Glutamatergic neuron (in vitro differentiated cells): Measurements from ENCODE around the gene TMEM150B. TPM values are rescaled to one million over a fixed set of nuclear protein-coding genes. Genes with fewer than 3 reads are reported as not detected.

Experiments used
- DNase-seq: peaks from one replicate; pipeline ENCODE4 v3.0.0; 2022
- H3K27ac Mint-ChIP-seq: one replicate; pipeline ENCODE4 v1.8.0; 2020; ENCODE audit warnings: mild to moderate bottlenecking, mixed read lengths, inconsistent platforms; ENCODE audit not compliant: unreplicated experiment
- H3K27me3 Mint-ChIP-seq: one replicate; pipeline ENCODE4 v1.8.0; 2020; ENCODE audit warnings: mild to moderate bottlenecking, moderate library complexity, mixed read lengths, inconsistent platforms; ENCODE audit not compliant: unreplicated experiment
- H3K36me3 Mint-ChIP-seq: one replicate; pipeline ENCODE4 v1.8.0; 2020; ENCODE audit warnings: mild to moderate bottlenecking, mixed read lengths, inconsistent platforms; ENCODE audit not compliant: unreplicated experiment
- H3K4me1 Mint-ChIP-seq: one replicate; pipeline ENCODE4 v1.8.0; 2020; ENCODE audit warnings: mild to moderate bottlenecking, low read depth, mixed read lengths, inconsistent platforms; ENCODE audit not compliant: unreplicated experiment
- H3K4me3 Mint-ChIP-seq: one replicate; pipeline ENCODE4 v1.8.0; 2020; ENCODE audit warnings: mild to moderate bottlenecking, mixed read lengths, inconsistent platforms; ENCODE audit not compliant: unreplicated experiment
- H3K9me3 Mint-ChIP-seq: one replicate; pipeline ENCODE4 v1.8.0; 2020; ENCODE audit warnings: mild to moderate bottlenecking, moderate library complexity, mixed read lengths, inconsistent platforms; ENCODE audit not compliant: unreplicated experiment
- CTCF ChIP-seq: fragments of 200-600 bp; sonication (generic); IDR thresholded peaks from one replicate; pipeline ENCODE4 v1.5.0; 2021; ENCODE audit not compliant: partially characterized antibody, unreplicated experiment
- total RNA-seq: library from RNA; stranded (reverse); fragmentation: NEBNext Ultra II Directional; extraction: Animal tissue kit (Norgen Biotek cat#: 25700); gene quantifications from one replicate; pipeline ENCODE4 v1.2.1, GENCODE V29; 2021; ENCODE audit not compliant: unreplicated experiment

The TMEM150B gene
- total RNA-seq, 1 donor from 2014 or later: not detected

GRCh38 chr19:55310498-55310897 is 14.6 kb downstream of the TMEM150B start:
- Mint-ChIP-seq H3K27me3 (peaks cover 6% of the 10 kb centered on the region), H3K9me3 (peaks cover 6% of the 10 kb centered on the region), H3K27ac (peak overlapping the region; percentile 78), H3K4me1 (peaks cover 10% of the 10 kb centered on the region), H3K36me3 (peaks cover 13% of the 10 kb centered on the region), H3K4me3 (peak overlapping the region; percentile 28)
- DNase-seq: no peak
- no peak for TF ChIP-seq CTCF

- DNase-seq: no peak
- TF ChIP-seq CTCF: no peak
- H3K36me3 Mint-ChIP-seq: peaks cover 13% of the 10 kb centered on the region
- H3K27me3 Mint-ChIP-seq: peaks cover 9% of the 10 kb centered on the region
- H3K9me3 Mint-ChIP-seq: peaks cover 5% of the 10 kb centered on the region
- peaks cover 10% of the 10 kb centered on the region for H3K4me1 Mint-ChIP-seq
- no peak overlapping the region for H3K4me3 Mint-ChIP-seq
- H3K27ac Mint-ChIP-seq: no peak overlapping the region
These were observed 15.7 kb downstream of the TMEM150B start for GRCh38 chr19:55309448-55309847.

GRCh38 chr19:55308281-55308680 is 16.9 kb downstream of the TMEM150B start:
- Mint-ChIP-seq H3K27me3 (peaks cover 8% of the 10 kb centered on the region), H3K9me3 (peaks cover 1% of the 10 kb centered on the region), H3K36me3 (peaks cover 12% of the 10 kb centered on the region), H3K4me1 (peaks cover 9% of the 10 kb centered on the region), H3K27ac (no peak overlapping the region), H3K4me3 (no peak overlapping the region)
- no peak for DNase-seq
- TF ChIP-seq CTCF: no peak

GRCh38 chr19:55306712-55307111 is 18.4 kb downstream of the TMEM150B start:
- TF ChIP-seq CTCF: no peak
- H3K4me3 Mint-ChIP-seq: no peak overlapping the region
- DNase-seq: no peak
- no peak overlapping the region for H3K27ac Mint-ChIP-seq
- peaks cover 6% of the 10 kb centered on the region for H3K4me1 Mint-ChIP-seq
- H3K9me3 Mint-ChIP-seq: peaks cover 1% of the 10 kb centered on the region
- peaks cover 9% of the 10 kb centered on the region for H3K36me3 Mint-ChIP-seq
- H3K27me3 Mint-ChIP-seq: peaks cover 6% of the 10 kb centered on the region

GRCh38 chr19:55305983-55306562 is 19.1 kb downstream of the TMEM150B start:
- peaks cover 1% of the 10 kb centered on the region for H3K9me3 Mint-ChIP-seq
- TF ChIP-seq CTCF: no peak
- peaks cover 9% of the 10 kb centered on the region for H3K36me3 Mint-ChIP-seq
- no peak overlapping the region for H3K27ac Mint-ChIP-seq
- DNase-seq: no peak
- H3K4me3 Mint-ChIP-seq: no peak overlapping the region
- H3K27me3 Mint-ChIP-seq: peaks cover 10% of the 10 kb centered on the region
- H3K4me1 Mint-ChIP-seq: peaks cover 10% of the 10 kb centered on the region
